Activated CD4-positive, CD25-positive, alpha-beta regulatory T cell treated with anti-CD3 and anti-CD28 coated beads, Interleukin-2, amount 50 U/mL, for 16 hours (primary cell): ENCODE data around the gene CUL9.
A peak's percentile ranks its signal among the peaks of the same experiment; 100 is the strongest.

ENCODE experiments used
- DNase-seq: peaks from one replicate; pipeline ENCODE4 v3.0.0-alpha.2; 2020; ENCODE audit warnings: low read depth, low spot score

CUL9 gene

GRCh38 chr6:43173591-43174262 is 8.3 kb upstream of the CUL9 start:
- no peak for DNase-seq

- peak; percentile 89 for DNase-seq
Observed at GRCh38 chr6:43174263-43175112, 7.5 kb upstream of the CUL9 start.

- no peak for DNase-seq
Observed at GRCh38 chr6:43175676-43176422, 6.1 kb upstream of the CUL9 start.

- DNase-seq, result no peak
Observed at GRCh38 chr6:43176423-43176786, 5.6 kb upstream of the CUL9 start.

GRCh38 chr6:43178150-43178549 is 3.8 kb upstream of the CUL9 start:
- DNase-seq, result no peak

- no peak for DNase-seq
Observed at GRCh38 chr6:43178951-43179830, 2.8 kb upstream of the CUL9 start.

- DNase-seq, result no peak
Observed at GRCh38 chr6:43180058-43180457, 1.9 kb upstream of the CUL9 start.

GRCh38 chr6:43180985-43181384 is 1.0 kb upstream of the CUL9 start:
- DNase-seq, result no peak

- no peak for DNase-seq
Observed at GRCh38 chr6:43181621-43181941, 415 bp upstream of the CUL9 start.

- DNase-seq, result no peak
Observed at GRCh38 chr6:43183441-43183840, 1.4 kb downstream of the CUL9 start.

GRCh38 chr6:43184268-43184985 is 2.4 kb downstream of the CUL9 start:
- DNase-seq, result no peak

GRCh38 chr6:43185391-43185985 is 3.5 kb downstream of the CUL9 start:
- DNase-seq, result no peak

- DNase-seq, result no peak
Observed at GRCh38 chr6:43186019-43186418, 4.0 kb downstream of the CUL9 start.

- no peak for DNase-seq
Observed at GRCh38 chr6:43186706-43187105, 4.7 kb downstream of the CUL9 start.

- no peak for DNase-seq
Observed at GRCh38 chr6:43187821-43188220, 5.8 kb downstream of the CUL9 start.

GRCh38 chr6:43188426-43188825 is 6.4 kb downstream of the CUL9 start:
- no peak for DNase-seq

GRCh38 chr6:43189776-43190304 is 7.8 kb downstream of the CUL9 start:
- no peak for DNase-seq

GRCh38 chr6:43192911-43193310 is 10.9 kb downstream of the CUL9 start:
- no peak for DNase-seq

- no peak for DNase-seq
Observed at GRCh38 chr6:43193929-43194328, 11.9 kb downstream of the CUL9 start.

GRCh38 chr6:43196337-43196736 is 14.3 kb downstream of the CUL9 start:
- DNase-seq, result no peak
